Femur (tissue), 1 donor: ENCODE data around the gene FSCN2.

Experiments
- DNase-seq: peaks from one replicate; pipeline ENCODE4 v3.0.0-alpha.2; 2017

Gene FSCN2

DNA sequence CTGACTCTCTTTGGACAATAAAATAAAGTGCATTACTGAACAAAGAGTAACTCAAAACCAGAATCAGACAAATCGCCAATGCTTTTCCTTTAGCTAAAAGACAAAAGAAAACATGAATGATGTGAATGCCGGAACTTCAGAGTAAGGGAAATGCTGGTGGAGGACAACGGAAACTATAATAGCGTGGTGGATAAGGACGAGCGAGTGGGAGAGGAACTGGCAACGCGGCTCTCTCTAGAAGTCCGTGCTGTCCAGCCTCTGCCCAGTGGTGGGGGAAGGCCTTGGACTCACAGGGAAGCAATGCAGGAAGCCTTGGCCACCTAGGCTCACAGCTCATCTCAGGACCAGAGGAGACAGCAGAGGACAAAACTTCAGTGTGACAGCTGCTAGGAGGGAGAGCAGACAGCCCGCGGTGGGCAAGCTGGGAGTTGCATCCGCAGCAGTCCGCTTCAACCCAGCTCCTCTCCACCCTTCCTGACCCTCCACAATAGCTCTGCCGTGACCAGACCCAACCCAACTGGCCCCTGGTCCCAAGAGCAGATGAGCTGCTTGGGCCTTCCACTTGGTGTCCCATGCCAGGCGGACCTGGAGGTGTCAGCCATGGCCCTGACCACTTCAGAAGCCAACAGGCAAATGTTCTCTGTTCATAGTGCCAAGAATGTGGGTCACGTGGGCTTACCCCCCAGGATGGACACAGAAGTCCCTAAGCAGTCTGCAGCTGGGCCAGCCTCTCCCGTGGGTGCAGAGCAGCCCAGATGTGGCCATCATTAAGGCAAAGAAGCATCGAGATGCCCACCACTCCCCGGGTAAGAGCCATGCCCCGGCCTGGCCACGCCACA is 29.3 kb downstream of the FSCN2 start:
- DNase-seq = no peak

DNA sequence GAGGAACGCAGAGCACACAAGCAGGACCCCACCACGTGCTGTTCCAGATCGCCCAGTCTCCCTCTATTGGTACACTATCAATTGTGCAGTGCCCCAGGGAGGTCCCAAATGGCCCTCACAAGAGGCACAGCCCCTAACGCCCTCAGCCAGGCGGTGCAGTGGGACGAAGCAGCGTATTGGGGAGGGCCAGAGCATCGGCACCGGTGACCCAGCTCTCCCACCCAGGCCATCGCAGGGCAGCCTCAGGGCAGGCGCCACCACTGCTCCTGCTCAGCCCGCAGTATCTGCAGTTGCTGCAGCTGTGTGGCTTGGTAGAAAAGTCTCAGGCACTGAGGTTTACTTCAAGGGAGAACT is 29.9 kb downstream of the FSCN2 start:
- no peak for DNase-seq

DNA sequence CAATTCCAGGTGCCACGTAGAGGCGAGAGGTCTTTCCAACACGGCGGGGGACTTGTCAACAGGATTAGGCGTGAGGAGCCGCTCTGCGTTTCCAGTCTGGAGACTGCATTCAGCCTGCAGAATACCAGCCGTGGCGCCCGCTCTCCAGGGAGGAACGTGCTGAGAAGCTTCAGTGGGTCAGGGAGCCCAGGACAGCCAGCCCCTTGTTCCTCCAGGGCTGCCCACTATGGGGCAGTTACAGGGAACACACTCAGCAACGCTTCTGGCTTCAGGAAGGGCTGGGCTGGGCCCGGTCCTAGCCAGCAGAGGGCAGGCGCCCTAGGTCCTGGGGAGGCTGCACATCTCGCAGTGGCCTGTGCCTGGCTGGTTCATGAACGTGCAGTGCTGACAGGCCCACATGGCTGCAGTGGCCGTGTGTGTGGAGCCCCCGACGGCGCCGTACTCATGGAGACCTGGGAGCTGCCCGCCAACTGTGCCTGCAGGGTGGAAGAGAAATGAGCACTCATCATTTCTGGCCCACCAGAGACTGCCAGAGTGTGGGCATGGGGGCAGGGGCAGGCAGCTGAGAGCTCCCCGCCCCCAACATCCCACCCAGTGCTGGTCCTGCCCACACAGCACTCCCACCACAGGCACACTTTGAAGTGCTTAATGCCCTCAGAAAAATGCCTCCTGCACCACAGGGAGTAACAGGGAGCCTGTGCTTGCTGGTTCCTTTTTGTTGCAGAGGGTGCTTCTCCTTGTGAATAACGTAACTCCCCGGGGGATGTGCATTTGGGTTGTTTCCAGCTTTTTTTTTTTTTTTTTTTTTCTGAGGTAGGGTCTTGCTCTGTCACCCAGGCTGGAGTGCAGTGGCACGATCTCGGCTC is 31.0 kb downstream of the FSCN2 start:
- no peak for DNase-seq

DNA sequence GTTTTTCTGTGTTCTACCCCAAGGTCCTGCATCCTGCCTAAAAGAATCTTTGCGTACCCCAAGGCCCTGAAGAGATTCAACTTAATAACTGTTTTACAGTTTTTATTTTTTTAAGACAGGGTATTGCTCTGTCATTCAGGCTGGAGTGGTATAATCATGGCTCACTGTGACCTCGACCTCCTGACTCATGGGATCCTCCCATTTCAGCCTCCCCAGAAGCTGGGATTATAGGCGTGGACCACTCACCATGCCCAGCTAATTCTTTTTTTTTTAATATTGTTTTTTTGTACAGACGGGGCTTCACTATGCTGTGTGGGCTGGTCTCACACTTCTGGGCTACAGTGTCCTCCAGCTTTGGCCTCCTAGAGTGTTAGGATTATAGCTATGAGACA is 33.3 kb downstream of the FSCN2 start:
- no peak for DNase-seq

DNA sequence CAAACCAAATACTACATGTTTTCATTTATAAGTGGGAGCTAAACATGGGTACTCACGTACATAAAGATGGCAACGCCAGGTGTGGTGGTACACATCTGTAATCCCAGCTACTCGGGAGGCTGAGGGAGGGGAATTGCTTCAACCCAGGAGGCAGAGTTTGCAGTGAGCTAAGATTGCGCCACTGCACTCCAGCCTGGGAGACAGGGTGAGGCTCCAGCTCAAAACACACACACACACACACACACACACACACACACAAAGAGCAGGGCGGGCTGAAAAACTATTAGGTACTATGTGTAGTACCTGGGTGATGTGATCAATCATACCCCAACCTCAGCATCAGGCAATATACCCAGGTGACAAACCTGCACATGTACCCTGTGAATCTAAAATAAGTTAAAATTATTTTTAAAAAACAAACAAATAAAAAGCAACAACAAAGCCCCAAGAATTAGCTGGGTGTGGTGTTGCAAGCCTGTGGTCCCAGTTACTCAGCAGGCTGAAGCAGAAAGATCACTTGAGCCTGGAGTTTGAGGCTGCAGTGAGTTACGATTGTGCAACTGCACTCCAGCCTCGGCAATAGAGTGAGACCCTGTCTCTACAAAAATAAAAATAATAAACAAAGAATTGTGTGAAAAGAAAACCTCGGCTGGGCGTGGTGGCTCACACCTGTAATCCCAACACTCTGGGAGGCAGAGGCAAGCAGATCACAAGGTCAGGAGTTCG is 35.8 kb downstream of the FSCN2 start:
- DNase-seq = peak; percentile 19

DNA sequence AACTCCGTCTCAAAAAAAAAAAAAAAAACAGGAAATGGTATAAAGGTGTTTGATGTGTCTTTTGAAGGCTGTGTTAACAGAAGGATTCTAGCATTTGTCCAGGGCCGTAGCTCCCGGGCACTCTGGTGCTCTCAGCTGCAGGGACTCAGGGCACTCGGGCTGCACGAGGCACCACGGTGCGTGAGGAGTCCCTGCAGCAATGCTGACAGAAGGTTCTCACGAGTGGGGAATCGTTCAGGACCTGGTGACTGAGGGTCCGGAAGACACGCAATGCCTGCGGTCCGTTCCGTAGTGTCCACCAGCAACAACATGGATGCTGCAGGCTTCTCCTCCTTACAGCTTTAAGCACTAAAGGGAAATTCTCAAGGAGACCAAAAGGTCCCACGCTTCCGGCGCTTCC is 36.6 kb downstream of the FSCN2 start:
- DNase-seq = peak; percentile 13

DNA sequence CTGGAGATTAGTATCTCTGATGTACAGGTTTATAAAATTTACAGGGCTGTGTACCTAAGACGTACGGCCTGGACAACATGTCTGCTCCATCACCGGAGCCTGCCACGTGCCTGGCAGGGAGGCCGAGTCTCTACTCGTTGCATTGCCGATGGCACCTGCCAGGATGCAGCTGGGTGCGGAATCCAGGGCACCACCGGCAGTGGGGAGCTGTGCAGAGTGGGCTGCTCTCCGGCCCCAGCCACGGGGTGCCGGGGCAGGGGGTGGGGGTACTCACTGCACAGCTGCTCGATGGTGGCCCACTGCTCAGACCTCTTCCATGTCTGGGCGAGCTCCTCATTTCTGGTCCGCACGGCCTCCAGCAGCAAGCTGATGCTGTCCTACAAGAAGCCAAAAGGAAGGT is 37.1 kb downstream of the FSCN2 start:
- DNase-seq = peak; percentile 11

DNA sequence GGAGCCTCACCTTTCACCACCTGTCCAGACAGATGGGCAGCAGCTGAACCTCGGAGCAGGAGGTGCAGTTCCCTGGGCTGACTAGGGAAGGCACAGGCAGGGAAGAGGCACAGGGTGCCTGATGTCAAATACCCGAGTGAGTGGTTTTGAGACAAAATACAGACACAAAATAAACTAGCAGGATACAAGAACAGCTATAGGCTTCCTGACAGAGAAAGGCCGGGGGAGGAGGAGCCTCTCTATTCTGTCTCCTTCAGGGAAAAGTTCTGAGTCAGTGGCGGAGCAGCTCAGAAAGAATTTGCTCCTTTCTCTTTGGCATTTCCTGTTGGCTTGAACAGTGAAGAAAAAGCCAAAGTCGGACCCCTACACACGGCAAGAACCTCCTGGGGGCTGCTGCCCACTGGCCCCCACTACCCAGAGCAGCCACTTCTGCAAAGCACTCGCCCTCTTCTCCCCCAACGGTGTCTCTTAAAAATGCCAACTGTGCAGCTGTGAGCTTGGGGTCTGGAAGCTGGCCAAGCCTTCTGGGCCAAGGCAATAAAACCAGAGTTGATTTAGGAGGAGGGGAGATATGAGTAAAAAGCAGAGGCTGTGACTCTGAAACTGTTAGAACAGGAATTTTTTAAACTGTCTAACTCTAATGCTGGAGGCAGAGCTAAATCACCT is 38.4 kb downstream of the FSCN2 start:
- DNase-seq = peak; percentile 86

DNA sequence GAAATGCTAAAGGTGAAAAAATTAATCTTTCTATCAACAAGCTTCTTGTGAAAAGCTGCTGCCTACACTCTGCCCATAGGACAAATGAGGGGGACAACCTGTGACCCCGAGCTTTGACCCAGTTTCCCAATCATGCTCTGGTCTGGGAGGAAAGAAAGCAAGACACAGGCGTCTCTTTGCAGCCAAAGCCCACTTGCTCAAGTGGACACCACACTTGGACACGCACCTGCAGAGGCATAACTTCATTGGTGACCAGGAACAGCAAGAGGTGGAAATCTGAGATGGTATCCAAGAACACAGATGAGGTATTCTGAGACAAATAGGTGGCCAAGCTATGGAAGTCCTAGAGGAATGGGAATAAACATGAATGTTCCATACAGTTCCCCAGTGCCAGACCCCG is 39.0 kb downstream of the FSCN2 start:
- no peak for DNase-seq

DNA sequence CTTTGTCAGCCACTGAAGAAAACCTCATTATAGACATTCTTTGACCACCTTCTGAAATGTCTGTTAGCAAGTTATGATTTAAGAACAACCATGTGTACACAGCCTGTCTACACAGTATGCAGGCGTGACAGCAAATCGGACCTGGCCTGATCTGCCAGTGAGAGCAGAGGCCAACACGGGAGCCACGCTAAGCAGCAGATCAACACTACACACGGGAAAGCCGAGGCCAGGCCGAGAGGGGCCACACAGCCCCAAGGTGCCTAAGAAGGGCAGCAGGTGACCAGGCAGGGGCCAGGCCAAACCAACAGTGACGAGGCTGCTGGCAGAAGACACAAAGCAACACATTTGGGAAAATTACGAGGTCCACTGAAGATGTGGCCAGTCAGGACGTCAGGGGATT is 40.2 kb downstream of the FSCN2 start:
- no peak for DNase-seq

DNA sequence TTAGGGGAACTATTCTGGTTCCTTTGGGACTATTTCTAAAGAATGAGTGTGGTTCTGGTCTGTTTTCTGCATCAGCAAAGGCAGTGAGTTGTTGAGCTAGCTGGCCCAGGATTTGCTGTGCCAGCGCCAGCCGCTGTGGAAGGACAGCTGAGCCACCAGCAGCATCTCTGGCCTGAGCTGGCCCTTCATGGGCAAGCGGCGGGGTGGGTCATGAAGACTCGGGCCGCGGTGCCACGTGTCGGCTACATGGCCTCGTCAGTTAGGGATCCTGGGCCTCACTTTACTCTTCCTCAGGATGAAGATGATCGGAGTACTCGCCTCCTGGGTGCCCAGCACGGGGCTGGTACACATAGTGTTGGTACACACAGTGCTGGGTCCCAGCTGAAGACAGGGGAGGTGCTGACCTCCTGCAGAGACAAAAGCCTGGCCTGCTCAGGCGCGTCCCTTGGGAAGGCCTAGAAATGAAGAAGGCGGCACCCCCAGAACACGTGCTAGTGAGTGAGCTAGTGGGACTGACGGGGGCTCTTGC is 41.9 kb downstream of the FSCN2 start:
- DNase-seq = no peak

DNA sequence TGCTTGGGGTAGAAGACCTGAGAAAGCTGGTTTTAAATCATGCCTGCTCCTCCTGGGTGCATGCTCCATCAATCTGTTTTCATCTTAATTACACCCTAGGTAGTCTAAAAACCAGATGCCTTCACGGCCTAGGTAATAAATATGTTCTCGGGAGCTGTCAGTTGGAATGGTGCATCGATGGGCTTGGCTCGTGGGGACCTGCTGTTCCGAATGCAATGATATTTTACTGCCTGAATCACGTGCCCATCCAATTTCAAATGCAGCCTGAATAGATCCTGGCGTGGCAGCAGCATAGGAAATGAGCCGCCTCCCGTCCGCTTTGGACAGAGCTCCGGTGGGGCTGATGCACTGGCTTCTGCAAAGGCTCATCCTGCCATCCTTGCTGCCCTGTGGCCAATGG is 42.8 kb downstream of the FSCN2 start:
- no peak for DNase-seq

DNA sequence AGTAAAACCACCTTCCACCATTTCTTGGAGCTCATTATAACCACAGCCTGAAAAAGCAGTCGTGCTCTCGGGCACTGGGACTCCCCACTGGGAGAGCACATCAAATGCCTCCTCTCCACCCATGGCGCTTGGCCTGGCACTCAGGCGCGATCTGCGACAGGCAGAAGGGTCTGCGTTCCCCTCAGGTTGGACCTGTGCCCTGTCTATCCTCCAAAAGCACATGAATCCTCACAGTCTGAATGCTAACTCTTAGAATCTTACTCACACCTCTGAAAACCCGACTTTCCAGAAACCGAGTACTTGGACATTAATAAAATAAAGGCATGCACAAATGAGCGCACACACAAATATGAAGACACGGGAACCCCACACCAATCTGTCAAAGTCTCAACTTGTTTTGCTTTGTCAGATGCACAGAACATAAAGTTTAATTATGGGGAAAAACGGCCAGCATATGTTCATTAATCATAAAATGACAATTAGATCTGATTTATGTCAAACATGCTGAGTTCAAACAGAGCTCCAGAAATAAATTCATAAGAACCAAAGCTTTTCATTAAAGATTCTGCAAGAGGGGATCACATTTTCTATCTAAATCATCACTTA is 44.5 kb downstream of the FSCN2 start:
- DNase-seq = no peak

DNA sequence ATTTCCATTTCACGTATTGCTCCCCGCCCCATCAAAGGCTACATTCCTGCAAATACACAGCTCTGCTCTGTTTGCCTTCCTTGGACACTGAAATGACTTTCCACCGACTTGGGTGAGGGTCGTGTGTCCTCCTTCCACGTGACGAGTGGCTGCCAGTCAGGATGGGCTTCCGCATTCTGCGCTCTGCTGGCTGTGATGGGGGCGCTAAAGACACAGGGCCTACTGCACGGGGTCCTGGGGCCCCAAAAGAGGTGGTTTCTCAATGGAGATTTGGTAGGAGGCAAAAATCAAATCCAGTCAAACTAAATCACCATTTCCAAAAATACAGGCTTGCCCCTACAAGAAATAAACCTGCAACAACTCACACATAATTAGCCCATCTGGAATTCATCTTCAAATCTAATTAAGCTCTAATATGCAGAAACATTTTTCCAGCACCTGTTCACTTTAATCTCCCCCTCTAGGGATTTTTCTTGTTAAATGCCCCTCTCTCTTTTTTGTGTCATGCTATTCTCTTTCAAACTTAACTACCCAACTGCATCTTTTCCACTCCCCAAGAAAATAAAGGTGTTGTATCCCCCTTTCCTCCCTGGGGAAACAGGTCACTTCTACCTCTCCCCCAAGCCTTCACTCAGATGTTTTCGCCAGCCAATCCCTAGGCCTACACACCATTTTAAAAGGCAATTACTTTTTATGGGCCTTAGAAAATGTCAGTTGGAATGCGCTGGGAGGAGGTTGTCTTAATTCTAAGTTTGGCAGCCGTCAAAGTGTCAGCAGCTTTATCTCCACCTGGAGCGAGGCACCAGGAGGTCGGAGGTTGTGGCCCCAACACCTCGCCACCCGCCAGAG is 45.8 kb downstream of the FSCN2 start:
- DNase-seq = no peak

DNA sequence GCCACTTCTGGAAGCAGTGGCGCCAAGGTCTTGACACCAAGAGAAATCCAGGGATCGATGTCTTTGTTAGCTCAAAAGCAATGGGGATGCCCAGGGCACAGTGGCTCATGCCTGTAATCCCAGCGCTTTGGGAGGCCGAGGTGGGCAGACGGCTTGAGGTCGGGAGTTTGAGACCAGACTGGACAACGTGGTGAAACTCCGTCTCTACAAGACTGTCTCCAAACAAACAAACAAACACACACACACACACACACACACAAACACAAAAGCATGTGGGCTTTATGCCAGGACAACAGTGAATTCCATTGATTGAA is 46.4 kb downstream of the FSCN2 start:
- DNase-seq = no peak

DNA sequence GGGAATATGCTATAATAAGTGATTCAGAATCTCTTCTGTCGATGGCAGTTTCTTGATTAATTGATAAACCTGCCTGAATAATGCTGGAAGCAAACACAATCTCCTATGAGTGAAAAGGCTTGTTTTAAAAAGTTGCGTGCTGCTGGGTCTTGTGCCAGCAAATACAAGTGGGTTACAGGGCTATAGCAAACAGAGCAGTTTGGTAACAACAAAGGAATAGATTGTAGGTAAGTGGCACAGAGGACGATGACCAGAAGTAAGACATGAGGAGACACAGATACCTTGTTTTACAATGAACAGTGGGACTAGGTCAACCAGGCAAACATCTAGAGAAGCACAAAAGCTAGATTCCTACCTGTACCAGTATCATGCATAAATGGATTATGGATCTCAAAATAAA is 47.7 kb downstream of the FSCN2 start:
- DNase-seq = no peak

DNA sequence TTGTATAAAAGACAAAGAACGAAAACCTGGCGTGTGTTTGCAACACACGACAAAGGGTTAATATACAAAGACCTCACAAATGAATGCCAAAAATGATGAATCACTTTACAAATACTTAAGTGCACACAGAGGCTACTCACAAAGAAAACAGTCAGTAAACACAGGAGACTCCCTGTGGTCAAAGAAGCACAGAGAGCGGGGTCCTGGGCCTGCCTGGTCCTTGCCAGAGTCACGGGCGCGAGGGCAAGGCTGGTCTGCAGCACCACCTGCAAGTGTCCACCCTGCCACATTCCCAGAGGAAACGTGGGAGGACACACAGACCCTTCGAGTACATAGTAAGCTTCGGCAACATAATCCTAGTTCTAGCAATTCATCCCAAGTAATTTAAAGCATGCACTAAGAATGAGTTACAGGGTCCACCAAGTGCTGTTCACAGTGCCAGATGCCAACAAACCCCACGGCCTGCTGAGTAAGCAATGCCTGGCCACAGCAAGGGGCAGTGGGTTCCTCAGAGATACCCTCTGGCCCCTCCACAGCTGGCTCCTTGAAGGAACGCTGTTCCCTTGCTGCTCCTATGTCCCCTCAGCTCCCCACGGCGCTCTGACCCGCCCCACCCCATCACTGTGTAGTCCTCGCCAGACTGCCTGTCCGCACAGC is 48.6 kb downstream of the FSCN2 start:
- no peak for DNase-seq

DNA sequence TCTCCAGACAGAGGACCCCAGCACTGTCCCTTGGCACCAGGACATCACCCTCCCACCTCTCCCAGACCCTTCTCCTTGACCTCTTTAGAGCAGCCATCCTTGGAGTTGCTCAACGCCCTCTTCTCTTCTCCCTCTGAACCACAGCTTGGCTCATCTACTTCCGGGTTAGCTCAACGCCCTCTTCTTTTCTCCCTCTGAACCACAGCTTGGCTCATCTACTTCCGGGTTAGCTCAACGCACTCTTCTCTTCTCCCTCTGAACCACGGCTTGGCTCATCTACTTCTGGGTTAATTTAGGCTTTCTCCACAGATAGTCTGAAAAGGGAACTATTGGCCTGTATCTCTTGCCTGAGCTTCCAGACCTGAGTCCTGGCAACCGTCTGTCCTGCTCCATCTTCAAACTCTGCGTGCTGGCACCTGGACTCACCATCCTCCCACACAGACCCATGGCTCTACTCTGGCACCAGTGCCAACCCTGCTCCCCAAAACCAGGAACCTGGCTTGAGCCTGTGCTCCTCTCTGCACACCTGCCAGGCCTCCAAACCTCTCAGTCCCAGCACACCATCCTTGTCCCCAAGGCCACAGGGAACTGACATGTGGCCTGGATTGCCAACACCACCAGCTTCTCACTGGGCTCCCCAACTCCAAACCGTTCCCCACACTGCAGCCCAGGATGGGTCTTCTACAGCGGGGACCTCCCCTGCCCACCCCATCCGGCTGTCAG is 49.3 kb downstream of the FSCN2 start:
- DNase-seq = no peak

DNA sequence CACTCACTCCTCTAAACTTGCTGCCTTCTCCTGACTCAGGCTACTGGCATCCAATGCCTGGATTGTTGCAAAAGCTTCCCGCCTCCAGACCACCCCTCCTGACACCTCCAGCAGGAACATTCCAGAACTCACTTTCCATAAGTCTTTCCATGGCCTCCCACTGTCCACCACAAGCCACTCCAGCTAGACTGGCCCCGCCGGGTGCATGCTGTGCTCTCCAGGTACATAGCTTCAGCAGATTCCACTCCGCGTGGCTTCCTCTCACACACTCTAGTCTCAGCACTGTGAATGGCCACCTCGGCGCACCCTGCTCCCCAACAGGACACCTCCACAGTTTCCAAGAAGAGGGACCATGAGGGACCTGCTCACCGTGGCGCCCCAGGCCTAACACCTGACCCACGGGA is 49.9 kb downstream of the FSCN2 start:
- no peak for DNase-seq

DNA sequence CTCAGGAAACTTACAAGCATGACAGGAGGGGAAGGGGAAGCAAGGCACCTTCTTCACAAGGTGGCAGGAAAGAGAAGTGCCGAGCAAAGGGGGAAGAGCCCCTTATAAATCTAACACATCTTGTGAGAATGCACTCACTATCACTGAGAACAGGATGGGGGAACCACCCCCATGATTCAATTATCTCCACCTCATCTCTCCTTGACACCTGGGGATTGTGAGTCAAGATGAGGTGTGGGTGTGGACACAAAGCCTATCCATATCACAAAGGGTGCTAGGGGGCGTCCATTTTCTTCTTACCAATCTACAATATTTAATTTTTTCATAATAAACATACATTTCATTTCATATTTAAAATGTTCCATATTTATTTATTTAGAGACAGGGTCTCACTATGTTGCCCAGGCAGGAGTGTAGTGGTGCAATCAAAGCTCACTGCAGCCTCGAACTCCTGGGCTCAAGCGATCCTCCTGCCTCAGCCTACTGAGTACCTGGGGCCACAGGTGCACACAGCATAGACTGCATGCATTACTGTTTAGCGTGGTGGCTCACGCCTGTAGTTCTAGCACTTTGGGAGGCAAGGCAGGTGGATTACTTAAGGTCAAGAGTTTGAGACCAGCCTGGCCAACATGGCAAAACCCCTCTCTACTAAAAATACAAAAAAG is 50.5 kb downstream of the FSCN2 start:
- no peak for DNase-seq
